DMS153 treated with DMSO at 0.1 percent for 48 hours (cell line): ENCODE results near the gene MVP.
"Not testable (repeated sequence)": the region's sequence is repeated elsewhere in the genome, so short reads cannot be mapped to it uniquely, and the experiment has no call there.

Experiments
- DNase-seq: peaks from one replicate; lab custom pipeline; 2025; ENCODE audit not compliant: unreplicated experiment; lab: John Stamatoyannopoulos, UW

The MVP gene

GRCh38 chr16:29815032-29815721 lies 5.1 kb upstream of the MVP start:
- DNase-seq: peak; percentile 74

- peak; percentile 93 for DNase-seq
Observed at GRCh38 chr16:29815793-29816693, 4.2 kb upstream of the MVP start, which contains the start of gene PAGR1. Gene PAGR1 (plus strand): TSS chr16:29816152. CDS start chr16:29816526, 374 bp downstream.

- DNase-seq: peak; percentile 34
Observed at GRCh38 chr16:29816694-29817441, 3.4 kb upstream of the MVP start.

- DNase-seq: no peak
Observed at GRCh38 chr16:29818082-29818481, 2.2 kb upstream of the MVP start.

- no peak for DNase-seq
Observed at GRCh38 chr16:29819506-29819905, 756 bp upstream of the MVP start.

- peak; percentile 11 for DNase-seq
Observed at GRCh38 chr16:29820730-29821642, 724 bp downstream of the MVP start.

GRCh38 chr16:29821643-29822115 lies 1.4 kb downstream of the MVP start:
- no peak for DNase-seq

- no peak for DNase-seq
Observed at GRCh38 chr16:29824589-29825144, 4.4 kb downstream of the MVP start.

- DNase-seq: no peak
Observed at GRCh38 chr16:29825145-29826044, 5.1 kb downstream of the MVP start.

GRCh38 chr16:29826342-29826695 lies 6.1 kb downstream of the MVP start:
- DNase-seq: no peak

- DNase-seq: no peak
Observed at GRCh38 chr16:29830774-29831173, 10.5 kb downstream of the MVP start.

GRCh38 chr16:29831490-29831889 lies 11.2 kb downstream of the MVP start:
- DNase-seq: no peak

- DNase-seq: not testable (repeated sequence)
Observed at GRCh38 chr16:29833219-29833618, 13.0 kb downstream of the MVP start.

- no peak for DNase-seq
Observed at GRCh38 chr16:29834079-29834478, 13.8 kb downstream of the MVP start.

GRCh38 chr16:29835926-29836325 lies 15.7 kb downstream of the MVP start:
- DNase-seq: no peak

- no peak for DNase-seq
Observed at GRCh38 chr16:29836623-29837022, 16.4 kb downstream of the MVP start.

GRCh38 chr16:29837841-29838240 lies 17.6 kb downstream of the MVP start:
- no peak for DNase-seq

GRCh38 chr16:29839822-29840221 lies 19.6 kb downstream of the MVP start:
- DNase-seq: no peak

- no peak for DNase-seq
Observed at GRCh38 chr16:29840240-29840639, 20.0 kb downstream of the MVP start.
